Measurements from ENCODE around the gene DLAT. TPM values are rescaled to one million over a fixed set of nuclear protein-coding genes. Genes with fewer than 3 reads are reported as not detected.

DLAT gene
- polyA plus RNA-seq, 2 of the 4 experiments (the other 2 are of a cell fraction): 32.5 to 42.8 TPM

DNA sequence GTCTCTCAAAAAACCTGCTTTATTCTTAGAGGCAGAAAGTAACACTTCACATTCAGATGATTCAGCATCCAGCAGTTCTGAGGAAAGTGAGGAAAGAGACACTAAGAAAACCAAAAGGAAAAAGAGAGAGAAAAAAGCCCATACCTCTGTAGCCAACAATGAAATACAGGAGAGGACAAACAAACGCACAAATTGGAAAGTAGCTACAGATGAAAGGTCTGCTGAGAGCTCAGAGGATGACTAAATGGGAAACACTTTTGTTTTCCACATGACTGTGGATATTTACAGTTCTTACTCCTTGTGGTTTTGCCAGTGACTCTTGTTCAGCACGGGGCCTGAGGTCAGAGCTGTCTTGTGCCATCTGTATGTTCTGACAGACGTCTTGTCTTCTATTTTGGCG lies 57.5 kb downstream of the DLAT start:
- ChIA-PET POLR2A (no interaction called here), CTCF (interaction anchor here (0.9 kb wide), 1 partner anchor 31 kb away, joined by 4 read pairs; no protein-coding TSS in a partner anchor)
- H3K4me2 ChIP-seq: no peak overlapping the region
- no peak overlapping the region for H3K4me3 ChIP-seq
- DNase-seq (ENCODE audit: low read depth in 1 of 2, low spot score in 1 of 2) (no peak), FAIRE-seq (no peak), ATAC-seq (no peak)
- H3K9me3 ChIP-seq: no peaks in the 10 kb centered on the region
- peaks cover 7% of the 10 kb centered on the region; the same call in 2 of the 3 replicates for H3K4me1 ChIP-seq
- no peak overlapping the region for H3K27ac ChIP-seq
- TF ChIP-seq POLR2AphosphoS2 (conservative IDR thresholded peaks at IDR 0.05; ENCODE audit: low read length) (no peak), SMC3 (IDR thresholded peaks at IDR 0.05) (no peak), HEYL (CRISPR knock-in tag; IDR thresholded peaks at IDR 0.05) (no peak), JUN (IDR thresholded peaks at IDR 0.05) (no peak), MAFK (IDR thresholded peaks at IDR 0.05; ENCODE audit: partially characterized antibody) (no peak), ESRRA (IDR thresholded peaks at IDR 0.05; ENCODE audit: borderline replicate concordance, low read length) (no peak), TP53 (CRISPR knock-in tag; IDR thresholded peaks at IDR 0.05) (no peak), RNF2 (IDR thresholded peaks at IDR 0.05; ENCODE audit: borderline replicate concordance, low read depth) (no peak), POLR2A (IDR thresholded peaks at IDR 0.05; ENCODE audit: low read length) (no peak), NR3C1 (IDR thresholded peaks at IDR 0.05) (no peak), PBX3 (IDR thresholded peaks at IDR 0.05) (no peak), NPAS2 (CRISPR knock-in tag; IDR thresholded peaks at IDR 0.05; ENCODE audit: borderline replicate concordance) (no peak), TFCP2L1 (CRISPR knock-in tag; IDR thresholded peaks at IDR 0.05) (no peak), RCOR1 (IDR thresholded peaks at IDR 0.05; ENCODE audit: low read depth, low read length) (no peak), MAZ (IDR thresholded peaks at IDR 0.05; ENCODE audit: borderline replicate concordance, low read depth, low read length) (no peak), CEBPB (IDR thresholded peaks at IDR 0.05) (no peak), HMGXB4 (CRISPR knock-in tag; IDR thresholded peaks at IDR 0.05; ENCODE audit: borderline replicate concordance) (no peak), BHLHE40 (IDR thresholded peaks at IDR 0.05; ENCODE audit: low read depth, low read length) (no peak)
- TF ChIP-seq, protein P1, sequence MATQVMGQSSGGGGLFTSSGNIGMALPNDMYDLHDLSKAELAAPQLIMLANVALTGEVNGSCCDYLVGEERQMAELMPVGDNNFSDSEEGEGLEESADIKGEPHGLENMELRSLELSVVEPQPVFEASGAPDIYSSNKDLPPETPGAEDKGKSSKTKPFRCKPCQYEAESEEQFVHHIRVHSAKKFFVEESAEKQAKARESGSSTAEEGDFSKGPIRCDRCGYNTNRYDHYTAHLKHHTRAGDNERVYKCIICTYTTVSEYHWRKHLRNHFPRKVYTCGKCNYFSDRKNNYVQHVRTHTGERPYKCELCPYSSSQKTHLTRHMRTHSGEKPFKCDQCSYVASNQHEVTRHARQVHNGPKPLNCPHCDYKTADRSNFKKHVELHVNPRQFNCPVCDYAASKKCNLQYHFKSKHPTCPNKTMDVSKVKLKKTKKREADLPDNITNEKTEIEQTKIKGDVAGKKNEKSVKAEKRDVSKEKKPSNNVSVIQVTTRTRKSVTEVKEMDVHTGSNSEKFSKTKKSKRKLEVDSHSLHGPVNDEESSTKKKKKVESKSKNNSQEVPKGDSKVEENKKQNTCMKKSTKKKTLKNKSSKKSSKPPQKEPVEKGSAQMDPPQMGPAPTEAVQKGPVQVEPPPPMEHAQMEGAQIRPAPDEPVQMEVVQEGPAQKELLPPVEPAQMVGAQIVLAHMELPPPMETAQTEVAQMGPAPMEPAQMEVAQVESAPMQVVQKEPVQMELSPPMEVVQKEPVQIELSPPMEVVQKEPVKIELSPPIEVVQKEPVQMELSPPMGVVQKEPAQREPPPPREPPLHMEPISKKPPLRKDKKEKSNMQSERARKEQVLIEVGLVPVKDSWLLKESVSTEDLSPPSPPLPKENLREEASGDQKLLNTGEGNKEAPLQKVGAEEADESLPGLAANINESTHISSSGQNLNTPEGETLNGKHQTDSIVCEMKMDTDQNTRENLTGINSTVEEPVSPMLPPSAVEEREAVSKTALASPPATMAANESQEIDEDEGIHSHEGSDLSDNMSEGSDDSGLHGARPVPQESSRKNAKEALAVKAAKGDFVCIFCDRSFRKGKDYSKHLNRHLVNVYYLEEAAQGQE (IDR thresholded peaks at IDR 0.05): no peak
- 84% methylated on average over 4 of the region's 4 CpGs for WGBS (ENCODE audit: missing lambda C conversion rate)

DNA sequence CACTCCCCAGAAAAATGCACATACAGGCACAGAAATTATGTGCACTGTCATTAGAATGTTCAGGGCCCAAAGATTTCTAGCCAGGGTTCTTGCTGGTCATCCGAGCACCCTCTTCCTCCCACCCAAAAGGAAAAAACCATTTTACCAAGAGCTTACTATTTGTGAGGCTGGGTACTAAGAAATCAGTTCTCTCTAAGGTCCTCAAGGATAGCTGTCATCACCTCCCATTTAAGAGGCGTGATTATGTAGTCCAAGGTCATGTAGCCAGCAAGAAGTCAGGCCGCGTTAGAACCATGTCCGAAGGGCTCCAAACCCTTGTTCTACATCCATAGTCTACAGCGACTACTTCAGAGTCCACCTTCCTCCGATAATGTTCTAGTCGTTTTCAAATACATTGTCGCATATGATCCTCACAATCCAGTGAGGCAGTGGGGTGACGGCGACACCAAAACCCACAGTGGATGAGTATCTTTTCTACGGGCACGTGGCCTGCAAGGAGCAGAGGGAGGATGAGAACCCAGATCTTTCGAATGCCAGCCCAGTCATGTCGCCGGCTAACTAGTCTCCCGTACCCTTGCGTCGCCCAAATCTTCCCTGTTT lies 60.7 kb downstream of the DLAT start:
- Histone ChIP-seq H3K4me1 (peaks cover 9% of the 10 kb centered on the region; the same call in 2 of the 3 replicates), H3K27ac (peak overlapping the region; percentile 87 to 96), H3K4me2 (peak overlapping the region; percentile 93), H3K9me3 (no peaks in the 10 kb centered on the region), H3K4me3 (peak overlapping the region; percentile 86)
- ChIA-PET POLR2A (interaction anchor here (0.7 to 2.3 kb wide), 9 partner anchors 11 to 195 kb away, joined by 3 to 5 read pairs (median 3); partner anchors contain the start of genes BCO2, NKAPD1 and PIH1D2), CTCF (interaction anchor here (0.7 to 0.9 kb wide), 2 partner anchors 28 to 89 kb away, joined by 3 read pairs; partner anchors contain the start of gene BCO2)
- DNase-seq (ENCODE audit: low read depth in 1 of 2, low spot score in 1 of 2) (peak; percentile 14 to 28), FAIRE-seq (no peak), ATAC-seq (peak; percentile 62 to 65; a peak in 5 of 6 replicates)
- no peak for TF ChIP-seq RNF2 (IDR thresholded peaks at IDR 0.05; ENCODE audit: borderline replicate concordance, low read depth)
- peak; percentile 65 for TF ChIP-seq MAX (IDR thresholded peaks at IDR 0.05)
- TF ChIP-seq, protein P2, sequence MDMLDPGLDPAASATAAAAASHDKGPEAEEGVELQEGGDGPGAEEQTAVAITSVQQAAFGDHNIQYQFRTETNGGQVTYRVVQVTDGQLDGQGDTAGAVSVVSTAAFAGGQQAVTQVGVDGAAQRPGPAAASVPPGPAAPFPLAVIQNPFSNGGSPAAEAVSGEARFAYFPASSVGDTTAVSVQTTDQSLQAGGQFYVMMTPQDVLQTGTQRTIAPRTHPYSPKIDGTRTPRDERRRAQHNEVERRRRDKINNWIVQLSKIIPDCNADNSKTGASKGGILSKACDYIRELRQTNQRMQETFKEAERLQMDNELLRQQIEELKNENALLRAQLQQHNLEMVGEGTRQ (IDR thresholded peaks at IDR 0.05): peak; percentile 49; the same call in 1 of the 2 replicates
- TF ChIP-seq RAD21 (conservative IDR thresholded peaks at IDR 0.05 in 1 of 2, IDR thresholded peaks at IDR 0.05 in 1 of 2): no peak
- TF ChIP-seq EHMT2 (IDR thresholded peaks at IDR 0.05; ENCODE audit: low read depth): no peak
- TF ChIP-seq, protein P3, sequence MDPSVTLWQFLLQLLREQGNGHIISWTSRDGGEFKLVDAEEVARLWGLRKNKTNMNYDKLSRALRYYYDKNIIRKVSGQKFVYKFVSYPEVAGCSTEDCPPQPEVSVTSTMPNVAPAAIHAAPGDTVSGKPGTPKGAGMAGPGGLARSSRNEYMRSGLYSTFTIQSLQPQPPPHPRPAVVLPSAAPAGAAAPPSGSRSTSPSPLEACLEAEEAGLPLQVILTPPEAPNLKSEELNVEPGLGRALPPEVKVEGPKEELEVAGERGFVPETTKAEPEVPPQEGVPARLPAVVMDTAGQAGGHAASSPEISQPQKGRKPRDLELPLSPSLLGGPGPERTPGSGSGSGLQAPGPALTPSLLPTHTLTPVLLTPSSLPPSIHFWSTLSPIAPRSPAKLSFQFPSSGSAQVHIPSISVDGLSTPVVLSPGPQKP (IDR thresholded peaks at IDR 0.05; ENCODE audit: low read depth, low read length): no peak
- WGBS (ENCODE audit: missing lambda C conversion rate): 7% methylated on average over 19 of the region's 19 CpGs

All from A549 (cell line).